Measurements from ENCODE around the gene MPC2.
"Not testable (repeated sequence)": the region's sequence is repeated elsewhere in the genome, so short reads cannot be mapped to it uniquely, and the experiment has no call there.

The MPC2 gene

DNA sequence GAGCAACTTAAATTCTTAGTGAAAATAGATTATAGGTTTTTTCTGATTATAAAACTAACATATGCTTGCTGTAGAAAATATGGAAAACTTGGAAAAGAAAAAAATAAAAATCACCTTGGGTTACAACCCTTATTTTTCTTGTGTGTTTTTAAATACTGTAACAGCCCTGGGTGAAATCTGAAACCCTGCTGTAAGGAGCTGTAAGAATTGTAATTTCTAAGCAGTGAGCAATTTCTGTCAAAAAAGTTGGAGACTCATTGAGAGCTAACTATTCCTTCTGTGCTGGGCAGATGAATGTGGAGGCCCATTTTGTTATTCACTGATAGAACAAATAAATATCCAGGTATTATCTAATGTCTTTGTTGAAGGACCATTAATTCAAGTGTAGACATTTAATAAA is 65.5 kb downstream of the MPC2 start:
- no peak overlapping the region for H3K4me3 ChIP-seq (replicated peaks; ENCODE audit: insufficient read depth, low read length)
- H3K27ac ChIP-seq (replicated peaks), result no peak overlapping the region
- H3K27me3 ChIP-seq (ENCODE audit: insufficient read depth, poor library complexity, severe bottlenecking), result no peaks in the 10 kb centered on the region
- DNase-seq (ENCODE audit: low read depth in 1 of 2, low spot score in 1 of 2), result no peak
- no peak for TF ChIP-seq POLR2AphosphoS5 (IDR thresholded peaks at IDR 0.05; ENCODE audit: low read depth)
- TF ChIP-seq, protein P1, sequence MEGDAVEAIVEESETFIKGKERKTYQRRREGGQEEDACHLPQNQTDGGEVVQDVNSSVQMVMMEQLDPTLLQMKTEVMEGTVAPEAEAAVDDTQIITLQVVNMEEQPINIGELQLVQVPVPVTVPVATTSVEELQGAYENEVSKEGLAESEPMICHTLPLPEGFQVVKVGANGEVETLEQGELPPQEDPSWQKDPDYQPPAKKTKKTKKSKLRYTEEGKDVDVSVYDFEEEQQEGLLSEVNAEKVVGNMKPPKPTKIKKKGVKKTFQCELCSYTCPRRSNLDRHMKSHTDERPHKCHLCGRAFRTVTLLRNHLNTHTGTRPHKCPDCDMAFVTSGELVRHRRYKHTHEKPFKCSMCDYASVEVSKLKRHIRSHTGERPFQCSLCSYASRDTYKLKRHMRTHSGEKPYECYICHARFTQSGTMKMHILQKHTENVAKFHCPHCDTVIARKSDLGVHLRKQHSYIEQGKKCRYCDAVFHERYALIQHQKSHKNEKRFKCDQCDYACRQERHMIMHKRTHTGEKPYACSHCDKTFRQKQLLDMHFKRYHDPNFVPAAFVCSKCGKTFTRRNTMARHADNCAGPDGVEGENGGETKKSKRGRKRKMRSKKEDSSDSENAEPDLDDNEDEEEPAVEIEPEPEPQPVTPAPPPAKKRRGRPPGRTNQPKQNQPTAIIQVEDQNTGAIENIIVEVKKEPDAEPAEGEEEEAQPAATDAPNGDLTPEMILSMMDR (IDR thresholded peaks at IDR 0.05; ENCODE audit: insufficient read depth, low read length), result no peak
- TF ChIP-seq, protein P2, sequence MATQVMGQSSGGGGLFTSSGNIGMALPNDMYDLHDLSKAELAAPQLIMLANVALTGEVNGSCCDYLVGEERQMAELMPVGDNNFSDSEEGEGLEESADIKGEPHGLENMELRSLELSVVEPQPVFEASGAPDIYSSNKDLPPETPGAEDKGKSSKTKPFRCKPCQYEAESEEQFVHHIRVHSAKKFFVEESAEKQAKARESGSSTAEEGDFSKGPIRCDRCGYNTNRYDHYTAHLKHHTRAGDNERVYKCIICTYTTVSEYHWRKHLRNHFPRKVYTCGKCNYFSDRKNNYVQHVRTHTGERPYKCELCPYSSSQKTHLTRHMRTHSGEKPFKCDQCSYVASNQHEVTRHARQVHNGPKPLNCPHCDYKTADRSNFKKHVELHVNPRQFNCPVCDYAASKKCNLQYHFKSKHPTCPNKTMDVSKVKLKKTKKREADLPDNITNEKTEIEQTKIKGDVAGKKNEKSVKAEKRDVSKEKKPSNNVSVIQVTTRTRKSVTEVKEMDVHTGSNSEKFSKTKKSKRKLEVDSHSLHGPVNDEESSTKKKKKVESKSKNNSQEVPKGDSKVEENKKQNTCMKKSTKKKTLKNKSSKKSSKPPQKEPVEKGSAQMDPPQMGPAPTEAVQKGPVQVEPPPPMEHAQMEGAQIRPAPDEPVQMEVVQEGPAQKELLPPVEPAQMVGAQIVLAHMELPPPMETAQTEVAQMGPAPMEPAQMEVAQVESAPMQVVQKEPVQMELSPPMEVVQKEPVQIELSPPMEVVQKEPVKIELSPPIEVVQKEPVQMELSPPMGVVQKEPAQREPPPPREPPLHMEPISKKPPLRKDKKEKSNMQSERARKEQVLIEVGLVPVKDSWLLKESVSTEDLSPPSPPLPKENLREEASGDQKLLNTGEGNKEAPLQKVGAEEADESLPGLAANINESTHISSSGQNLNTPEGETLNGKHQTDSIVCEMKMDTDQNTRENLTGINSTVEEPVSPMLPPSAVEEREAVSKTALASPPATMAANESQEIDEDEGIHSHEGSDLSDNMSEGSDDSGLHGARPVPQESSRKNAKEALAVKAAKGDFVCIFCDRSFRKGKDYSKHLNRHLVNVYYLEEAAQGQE (IDR thresholded peaks at IDR 0.05; ENCODE audit: insufficient replicate concordance, low read depth), result no peak
- no peak for TF ChIP-seq GABPA (IDR thresholded peaks at IDR 0.05; ENCODE audit: low read depth)
- no peak for TF ChIP-seq SPI1 (IDR thresholded peaks at IDR 0.05; ENCODE audit: borderline replicate concordance, low read depth)

DNA sequence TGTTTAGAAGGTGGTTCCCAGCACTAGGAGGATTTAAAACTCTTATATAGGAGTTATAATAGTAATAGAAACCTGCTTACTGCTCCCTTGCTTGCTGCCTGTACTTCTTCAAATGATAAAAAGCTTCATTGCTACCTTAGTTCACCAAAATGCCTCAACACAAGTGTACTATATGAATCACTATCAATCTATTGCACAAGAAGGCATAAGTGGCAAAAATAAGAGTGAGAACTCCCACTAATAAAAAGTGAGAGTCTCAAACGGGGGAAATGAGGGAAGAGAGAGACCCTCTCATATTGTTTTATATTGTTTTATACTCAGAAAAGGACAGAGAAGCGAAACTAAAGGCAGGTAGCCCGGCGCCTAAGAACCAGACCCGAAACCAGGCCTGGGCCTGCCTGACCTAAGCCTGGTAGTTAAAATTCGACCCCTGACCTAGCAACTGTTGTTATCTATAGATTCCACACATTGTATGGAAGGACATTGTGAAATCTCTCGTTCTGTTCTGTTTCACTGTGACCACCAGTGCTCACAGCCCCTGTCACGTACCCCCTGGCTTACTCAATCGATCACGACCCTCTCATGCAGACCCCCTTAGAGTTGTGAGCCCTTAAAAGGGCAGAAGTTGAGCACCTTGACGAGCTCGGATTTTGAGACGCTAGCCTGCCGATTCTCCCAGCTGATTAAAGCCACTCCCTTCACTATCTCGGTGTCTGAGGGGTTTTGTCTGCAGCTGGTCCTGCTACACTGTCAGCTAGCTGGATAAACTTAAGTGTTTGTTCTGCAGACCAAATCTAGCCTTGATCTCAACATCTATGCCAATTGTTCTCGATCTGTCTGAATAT is 67.5 kb downstream of the MPC2 start:
- not testable (repeated sequence) for H3K27ac ChIP-seq (replicated peaks); H3K27me3 ChIP-seq (ENCODE audit: insufficient read depth, poor library complexity, severe bottlenecking); DNase-seq (ENCODE audit: low read depth in 1 of 2, low spot score in 1 of 2); H3K4me3 ChIP-seq (replicated peaks; ENCODE audit: insufficient read depth, low read length)

DNA sequence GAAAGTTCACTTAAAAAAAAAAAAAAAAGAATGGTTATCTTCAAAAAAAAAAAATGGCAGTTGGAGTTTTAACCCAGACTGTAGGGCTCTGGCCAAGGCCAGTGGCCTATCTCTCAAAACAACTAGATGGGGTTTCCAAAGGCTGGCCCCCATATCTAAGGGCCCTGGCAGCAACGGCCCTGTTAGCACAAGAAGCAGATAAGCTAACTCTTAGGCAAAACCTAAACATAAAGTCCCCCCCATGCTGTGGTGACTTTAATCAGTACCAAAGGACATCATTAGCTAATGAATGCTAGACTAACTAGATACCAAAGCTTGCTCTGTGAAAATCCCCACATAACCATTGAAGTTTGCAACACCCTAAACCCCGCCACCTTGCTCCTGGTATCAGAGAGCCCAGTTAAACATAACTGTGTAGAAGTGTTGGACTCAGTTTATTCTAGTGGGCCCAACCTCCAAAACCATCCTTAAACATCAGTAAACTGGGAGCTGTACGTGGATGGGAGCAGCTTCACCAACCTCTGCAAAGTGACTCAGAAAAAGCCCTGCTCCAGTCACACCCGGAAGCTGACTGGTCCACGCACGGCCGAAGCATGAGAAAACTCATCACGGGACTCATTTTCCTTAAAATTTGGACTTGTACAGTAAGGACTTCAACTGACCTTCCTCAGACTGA is 70.0 kb downstream of the MPC2 start:
- not testable (repeated sequence) for H3K27me3 ChIP-seq (ENCODE audit: insufficient read depth, poor library complexity, severe bottlenecking); H3K27ac ChIP-seq (replicated peaks); DNase-seq (ENCODE audit: low read depth in 1 of 2, low spot score in 1 of 2); H3K4me3 ChIP-seq (replicated peaks; ENCODE audit: insufficient read depth, low read length)
